HG03354 (cell line): ENCODE measurements around the gene PTTG1.

Source experiments
- ATAC-seq: cut with Tn5 transposase; IDR thresholded peaks from one replicate; pipeline ENCODE4 v1.9.1; 2021; ENCODE audit warnings: mild to moderate bottlenecking; ENCODE audit not compliant: unreplicated experiment, poor library complexity, severe bottlenecking

The PTTG1 gene

GRCh38 chr5:160450164-160450932 is 28.7 kb downstream of the PTTG1 start:
- ATAC-seq = peak; percentile 58

GRCh38 chr5:160451281-160451680 is 29.6 kb downstream of the PTTG1 start:
- ATAC-seq = no peak

GRCh38 chr5:160452036-160452435 is 30.4 kb downstream of the PTTG1 start:
- ATAC-seq = no peak

- no peak for ATAC-seq
These were observed 31.1 kb downstream of the PTTG1 start for GRCh38 chr5:160452795-160453194.

GRCh38 chr5:160453751-160454150 is 32.1 kb downstream of the PTTG1 start:
- no peak for ATAC-seq

GRCh38 chr5:160455600-160455999 is 33.9 kb downstream of the PTTG1 start:
- ATAC-seq = no peak

GRCh38 chr5:160456480-160457177 is 35.0 kb downstream of the PTTG1 start:
- ATAC-seq = no peak

- no peak for ATAC-seq
These were observed 35.6 kb downstream of the PTTG1 start for GRCh38 chr5:160457252-160457651.

GRCh38 chr5:160458806-160459800 is 37.4 kb downstream of the PTTG1 start:
- ATAC-seq = peak; percentile 64

- no peak for ATAC-seq
These were observed 38.9 kb downstream of the PTTG1 start for GRCh38 chr5:160460377-160461049.

GRCh38 chr5:160461378-160461777 is 39.7 kb downstream of the PTTG1 start:
- no peak for ATAC-seq

- peak; percentile 40 for ATAC-seq
These were observed 40.5 kb downstream of the PTTG1 start for GRCh38 chr5:160462167-160462566.

GRCh38 chr5:160463227-160463626 is 41.6 kb downstream of the PTTG1 start:
- ATAC-seq = no peak

GRCh38 chr5:160463740-160464465 is 42.2 kb downstream of the PTTG1 start:
- ATAC-seq = no peak

- no peak for ATAC-seq
These were observed 42.8 kb downstream of the PTTG1 start for GRCh38 chr5:160464466-160464797.

- no peak for ATAC-seq
These were observed 44.5 kb downstream of the PTTG1 start for GRCh38 chr5:160466116-160466515.

GRCh38 chr5:160466889-160467554 is 45.4 kb downstream of the PTTG1 start:
- ATAC-seq = peak; percentile 8

GRCh38 chr5:160467555-160468362 is 46.1 kb downstream of the PTTG1 start:
- peak; percentile 90 for ATAC-seq
